Suprapubic skin (tissue), 4 donors: ENCODE measurements around the gene WNT5B.

Source experiments
- CTCF ChIP-seq, 2 donors: fragments of 200-600 bp in 1 of 2; fragments of 450-650 bp in 1 of 2; sonication (generic) in 1 of 2; IDR thresholded peaks; one replicate each; pipeline ENCODE4 v1.5.1; 2016 to 2019; ENCODE audit warnings: antibody characterized with exemption in 2 of 2, mild to moderate bottlenecking in 1 of 2, moderate library complexity in 1 of 2
- POLR2A ChIP-seq, 2 donors: fragments of 450-650 bp; IDR thresholded peaks; one replicate each; pipeline ENCODE4 v1.6.1; 2017; ENCODE audit warnings: antibody characterized with exemption in 2 of 2, mild to moderate bottlenecking in 2 of 2, moderate library complexity in 2 of 2
- POLR2AphosphoS5 ChIP-seq, 3 donors: sonication (generic); formaldehyde crosslinking; IDR thresholded peaks; one replicate each; pipeline ENCODE4 v1.6.1; 2017; ENCODE audit warnings: antibody characterized with exemption in 3 of 3

- TF ChIP-seq CTCF (IDR thresholded peaks at IDR 0.05) (no peak), POLR2A (IDR thresholded peaks at IDR 0.05) (no peak), POLR2AphosphoS5 (IDR thresholded peaks at IDR 0.05) (no peak)
These were observed 3.7 kb downstream of the WNT5B start for GRCh38 chr12:1632702-1633101.
